Spinal cord (tissue), 10 donors: ENCODE measurements around the gene PEX12. TPM values are rescaled to one million over a fixed set of nuclear protein-coding genes. Genes with fewer than 3 reads are reported as not detected.
"Not testable (repeated sequence)": the region's sequence is repeated elsewhere in the genome, so short reads cannot be mapped to it uniquely, and the experiment has no call there.

Experiments used
- DNase-seq, 6 donors: peaks; one replicate each; pipeline versions ENCODE4 v3.0.0 to v3.0.0-alpha.2; 2013 to 2015; ENCODE audit warnings: low spot score in 6 of 6, low read depth in 4 of 6
- H3K27ac ChIP-seq: one replicate; pipeline ENCODE4 v1.5.1; 2013; ENCODE audit warnings: low read depth, low read length, control low read depth
- H3K27me3 ChIP-seq: one replicate; pipeline ENCODE4 v1.6.1; 2013; ENCODE audit warnings: low read length; ENCODE audit not compliant: control insufficient read depth, insufficient read depth
- H3K36me3 ChIP-seq: one replicate; pipeline ENCODE4 v1.6.1; 2013; ENCODE audit warnings: low read length; ENCODE audit not compliant: control insufficient read depth, insufficient read depth
- H3K4me1 ChIP-seq: one replicate; pipeline ENCODE4 v1.6.1; 2013; ENCODE audit warnings: low read length; ENCODE audit not compliant: control insufficient read depth, insufficient read depth
- H3K4me3 ChIP-seq: one replicate; pipeline ENCODE4 v1.5.1; 2013; ENCODE audit warnings: low read depth, low read length, control low read depth
- H3K9me3 ChIP-seq: one replicate; pipeline ENCODE4 v1.6.1; 2013; ENCODE audit warnings: low read length; ENCODE audit not compliant: control insufficient read depth, insufficient read depth
- WGBS: methylation state at CpG from one replicate; pipeline ENCODE4 v1.1.5; 2013; ENCODE audit warnings: missing lambda C conversion rate; ENCODE audit not compliant: insufficient coverage; 5-methylcytosine and 5-hydroxymethylcytosine counted together
- polyA plus RNA-seq, 2 donors: library from polyadenylated mRNA; unstranded; fragments of 120-200 nt; gene quantifications; one replicate each; pipeline ENCODE4 v1.2.1, GENCODE V29; 2013; ENCODE audit not compliant: insufficient read length in 2 of 2
- total RNA-seq, 2 donors: library from RNA; depleted of rRNA in 1 of 2; stranded (reverse); fragments of 120-200 nt in 1 of 2; fragments of >200 nt in 1 of 2; gene quantifications; one replicate each; pipeline versions ENCODE4 v1.2.3 to v1.2.4, GENCODE V29; 2013 to 2014
- donor health status: healthy.

Gene PEX12
- total and polyA plus RNA-seq, 4 donors, result 6.4 to 15.9 (median 14.6) TPM

- Histone ChIP-seq H3K4me1 (peaks cover 7% of the 10 kb centered on the region), H3K27me3 (no peaks in the 10 kb centered on the region), H3K4me3 (peak overlapping the region; percentile 99), H3K9me3 (no peaks in the 10 kb centered on the region), H3K27ac (peak overlapping the region; percentile 94), H3K36me3 (no peaks in the 10 kb centered on the region)
- 10% methylated on average over 2 of the region's 7 CpGs for WGBS
- DNase-seq, result no peak
Observed at GRCh38 chr17:35586569-35587073, 8.2 kb upstream of the PEX12 start.

- H3K4me3 ChIP-seq, result no peak overlapping the region
- WGBS, result 60% methylated on average over 1 of the region's 1 CpG
- no peaks in the 10 kb centered on the region for H3K36me3 ChIP-seq
- no peak overlapping the region for H3K27ac ChIP-seq
- H3K9me3 ChIP-seq, result no peaks in the 10 kb centered on the region
- H3K27me3 ChIP-seq, result no peaks in the 10 kb centered on the region
- H3K4me1 ChIP-seq, result peaks cover 7% of the 10 kb centered on the region
- DNase-seq, result no peak
Observed at GRCh38 chr17:35584061-35584460, 5.7 kb upstream of the PEX12 start.

- Histone ChIP-seq H3K4me1 (peaks cover 7% of the 10 kb centered on the region), H3K27ac (peak overlapping the region; percentile 95), H3K27me3 (no peaks in the 10 kb centered on the region), H3K36me3 (peaks cover under 1% of the 10 kb centered on the region), H3K9me3 (no peaks in the 10 kb centered on the region), H3K4me3 (peak overlapping the region; percentile 95)
- no peak for DNase-seq
- 0% methylated on average over 7 of the region's 11 CpGs for WGBS
Observed at GRCh38 chr17:35578929-35579432, 610 bp upstream of the PEX12 start.

GRCh38 chr17:35577830-35578196 is 558 bp downstream of the PEX12 start:
- peak overlapping the region; percentile 95 for H3K27ac ChIP-seq
- H3K36me3 ChIP-seq, result peaks cover 4% of the 10 kb centered on the region
- WGBS, result 6% methylated on average over 6 of the region's 8 CpGs
- no peaks in the 10 kb centered on the region for H3K27me3 ChIP-seq
- peak in 1 of 6 donors; percentile 6 for DNase-seq
- H3K9me3 ChIP-seq, result no peaks in the 10 kb centered on the region
- H3K4me1 ChIP-seq, result peaks cover 7% of the 10 kb centered on the region
- H3K4me3 ChIP-seq, result peak overlapping the region; percentile 95

- H3K27ac ChIP-seq, result no peak overlapping the region
- no peak for DNase-seq
- H3K27me3 ChIP-seq, result no peaks in the 10 kb centered on the region
- peaks cover 4% of the 10 kb centered on the region for H3K36me3 ChIP-seq
- no peak overlapping the region for H3K4me3 ChIP-seq
- 100% methylated on average over 2 of the region's 3 CpGs for WGBS
- H3K4me1 ChIP-seq, result peaks cover 7% of the 10 kb centered on the region
- no peaks in the 10 kb centered on the region for H3K9me3 ChIP-seq
Observed at GRCh38 chr17:35575759-35576158, 2.6 kb downstream of the PEX12 start.

- Histone ChIP-seq H3K27me3 (no peaks in the 10 kb centered on the region), H3K36me3 (peaks cover 4% of the 10 kb centered on the region), H3K4me1 (peaks cover 14% of the 10 kb centered on the region), H3K4me3 (no peak overlapping the region), H3K27ac (no peak overlapping the region), H3K9me3 (no peaks in the 10 kb centered on the region)
- no peak for DNase-seq
- 100% methylated on average over 2 of the region's 2 CpGs for WGBS
Observed at GRCh38 chr17:35569405-35569804, 9.0 kb downstream of the PEX12 start.

GRCh38 chr17:35568561-35568960 is 9.8 kb downstream of the PEX12 start:
- H3K27me3 ChIP-seq, result no peaks in the 10 kb centered on the region
- peak in 1 of 6 donors; percentile 7 for DNase-seq
- peaks cover 14% of the 10 kb centered on the region for H3K4me1 ChIP-seq
- no peaks in the 10 kb centered on the region for H3K36me3 ChIP-seq
- WGBS, result 19% methylated on average over 12 of the region's 15 CpGs
- H3K27ac ChIP-seq, result no peak overlapping the region
- peak overlapping the region; percentile 88 for H3K4me3 ChIP-seq
- H3K9me3 ChIP-seq, result no peaks in the 10 kb centered on the region

GRCh38 chr17:35566968-35567367 is 11.4 kb downstream of the PEX12 start:
- no peaks in the 10 kb centered on the region for H3K27me3 ChIP-seq
- 80% methylated on average over 10 of the region's 11 CpGs for WGBS
- H3K4me1 ChIP-seq, result peaks cover 14% of the 10 kb centered on the region
- DNase-seq, result no peak
- peak overlapping the region; percentile 88 for H3K4me3 ChIP-seq
- no peaks in the 10 kb centered on the region for H3K9me3 ChIP-seq
- no peak overlapping the region for H3K27ac ChIP-seq
- H3K36me3 ChIP-seq, result no peaks in the 10 kb centered on the region

- H3K9me3 ChIP-seq, H3K27me3 ChIP-seq, DNase-seq, H3K36me3 ChIP-seq, H3K4me3 ChIP-seq, H3K27ac ChIP-seq, H3K4me1 ChIP-seq: not testable (repeated sequence)
- 86% methylated on average over 4 of the region's 16 CpGs for WGBS
Observed at GRCh38 chr17:35563181-35563580, 15.2 kb downstream of the PEX12 start.

GRCh38 chr17:35560703-35561102 is 17.7 kb downstream of the PEX12 start, which contains the start of gene SLFN14:
TSS of gene SLFN14 (minus strand) at chr17:35560819. CDS start at chr17:35558062, 2,757 bp downstream.
- H3K9me3 ChIP-seq, result no peaks in the 10 kb centered on the region
- no peak for DNase-seq
- no CpG with 5 or more reads among the region's 3 CpGs for WGBS

More at GRCh38 chr17:35560703-35561102, 17.7 kb downstream of the PEX12 start, which contains the start of gene SLFN14:
- peaks cover 8% of the 10 kb centered on the region for H3K27me3 ChIP-seq
- H3K4me3 ChIP-seq, result no peak within 1 kb of the TSS
- no peaks in the 10 kb centered on the region for H3K4me1 ChIP-seq
- no peaks in the 10 kb centered on the region for H3K36me3 ChIP-seq
- H3K27ac ChIP-seq, result no peak within 1 kb of the TSS
